ENCODE data around the gene ALG14.

DNA sequence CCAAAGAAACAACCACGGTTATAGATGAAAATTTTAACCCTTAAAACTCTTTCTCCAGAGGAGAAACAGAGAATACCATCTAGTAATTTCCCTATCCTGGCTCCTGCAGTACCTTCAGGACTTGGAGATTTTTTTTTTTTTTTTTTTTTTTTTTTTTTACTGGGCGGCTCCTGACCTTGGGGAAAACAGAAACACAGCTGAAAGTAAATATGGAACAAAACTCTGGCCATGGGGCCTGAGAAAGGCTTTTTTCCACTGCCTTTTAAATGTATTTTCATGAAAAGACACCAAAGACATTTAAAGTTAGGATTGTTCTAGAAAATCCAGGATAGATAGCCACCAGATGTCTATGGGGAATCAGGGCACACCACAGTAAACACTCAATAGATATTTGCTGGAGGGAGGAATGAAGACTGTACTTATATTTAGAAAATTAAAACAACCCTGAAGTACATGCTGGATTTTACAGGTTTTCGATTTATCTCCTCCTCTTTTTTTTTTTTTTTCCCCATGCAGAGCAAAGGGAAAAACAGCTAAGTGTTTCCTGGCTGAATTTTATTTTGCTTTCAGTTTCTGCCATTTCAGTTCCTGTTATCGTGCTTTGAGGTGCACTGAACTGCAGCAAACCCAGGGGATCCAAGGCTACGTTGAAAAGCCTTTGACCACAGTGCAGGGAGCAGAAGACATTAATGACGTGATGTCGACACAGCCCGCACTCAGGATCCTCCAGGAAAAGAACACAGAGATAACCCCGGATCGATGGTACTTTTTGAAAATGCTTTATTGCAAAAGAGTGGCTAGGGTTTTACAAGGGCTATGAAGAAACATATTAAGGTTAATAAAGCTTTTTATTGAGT is 110.1 kb downstream of the ALG14 start:
- TF ChIP-seq CTCF (conservative IDR thresholded peaks at IDR 0.05) = no peak
- no peak for TF ChIP-seq ZFX (IDR thresholded peaks at IDR 0.05)
